ENCODE data around the gene CEMIP.

GRCh38 chr15:80777826-80778620 lies 1.1 kb upstream of the CEMIP start:
- TF ChIP-seq CTCF (conservative IDR thresholded peaks at IDR 0.05; ENCODE audit: low read length) = no peak
- TF ChIP-seq EZH2phosphoT487 (IDR thresholded peaks at IDR 0.05; ENCODE audit: borderline replicate concordance, low read depth, low read length) = no peak

All from OCI-LY7 (cell line).